OCI-LY3 (cell line): ENCODE measurements around the gene JCAD.

Experiments
- EZH2phosphoT487 ChIP-seq: fragments of 200-600 bp; shearing (Covaris generic); IDR thresholded peaks from 2 replicates; pipeline ENCODE4 v1.6.1; 2018; ENCODE audit warnings: antibody characterized with exemption, mixed run types, low read depth
- TF ChIP-seq, protein P1 (sequence below): fragments of 200-600, 300-600 bp; sonication (generic); IDR thresholded peaks from 2 replicates; pipeline ENCODE4 v1.5.1; 2014; ENCODE audit warnings: antibody characterized with exemption, low read length, low read depth

DNA sequence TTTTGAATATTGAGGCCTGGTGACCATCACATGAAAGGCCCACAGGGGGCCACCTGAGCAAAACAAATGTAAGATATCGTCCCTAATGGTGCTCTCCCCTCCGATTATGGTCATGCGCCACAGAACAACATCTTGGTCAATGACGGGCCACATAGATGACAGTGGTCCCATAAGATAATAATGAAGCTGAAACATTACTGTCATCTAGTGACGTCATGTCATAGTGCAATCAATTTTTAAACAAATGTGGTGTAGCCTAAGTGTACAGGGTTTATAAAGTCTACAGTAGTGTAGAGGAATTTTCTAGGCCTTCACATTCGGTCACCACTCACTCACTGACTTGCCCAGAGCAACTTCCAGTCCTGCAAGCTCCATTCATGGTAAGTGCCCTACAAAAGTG lies 36.8 kb downstream of the JCAD start:
- TF ChIP-seq, protein P1, sequence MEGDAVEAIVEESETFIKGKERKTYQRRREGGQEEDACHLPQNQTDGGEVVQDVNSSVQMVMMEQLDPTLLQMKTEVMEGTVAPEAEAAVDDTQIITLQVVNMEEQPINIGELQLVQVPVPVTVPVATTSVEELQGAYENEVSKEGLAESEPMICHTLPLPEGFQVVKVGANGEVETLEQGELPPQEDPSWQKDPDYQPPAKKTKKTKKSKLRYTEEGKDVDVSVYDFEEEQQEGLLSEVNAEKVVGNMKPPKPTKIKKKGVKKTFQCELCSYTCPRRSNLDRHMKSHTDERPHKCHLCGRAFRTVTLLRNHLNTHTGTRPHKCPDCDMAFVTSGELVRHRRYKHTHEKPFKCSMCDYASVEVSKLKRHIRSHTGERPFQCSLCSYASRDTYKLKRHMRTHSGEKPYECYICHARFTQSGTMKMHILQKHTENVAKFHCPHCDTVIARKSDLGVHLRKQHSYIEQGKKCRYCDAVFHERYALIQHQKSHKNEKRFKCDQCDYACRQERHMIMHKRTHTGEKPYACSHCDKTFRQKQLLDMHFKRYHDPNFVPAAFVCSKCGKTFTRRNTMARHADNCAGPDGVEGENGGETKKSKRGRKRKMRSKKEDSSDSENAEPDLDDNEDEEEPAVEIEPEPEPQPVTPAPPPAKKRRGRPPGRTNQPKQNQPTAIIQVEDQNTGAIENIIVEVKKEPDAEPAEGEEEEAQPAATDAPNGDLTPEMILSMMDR: no peak
- no peak for TF ChIP-seq EZH2phosphoT487
